Activated CD8-positive, alpha-beta T cell treated with anti-CD3 and anti-CD28 coated beads for 36 hours (primary cell): ENCODE results near the gene LLGL2. TPM values are rescaled to one million over a fixed set of nuclear protein-coding genes. Genes with fewer than 3 reads are reported as not detected.

Source experiments
- ATAC-seq: fragments of 200-7000 bp; cut with Tn5 transposase; one replicate; pipeline ENCODE4 v1.10.0; 2021; ENCODE audit warnings: mild to moderate bottlenecking, moderate library complexity
- CTCF ChIA-PET: fragments of 350-600 bp; sonication (Branson Sonifier 250); formaldehyde crosslinking; loops from one replicate; lab custom pipeline; 2021; ENCODE audit warnings: antibody characterized with exemption; lab: Charles Lee
- POLR2A ChIA-PET: fragments of 350-600 bp; sonication (Branson Sonifier 250); formaldehyde crosslinking; loops from one replicate; lab custom pipeline; 2021; ENCODE audit warnings: antibody characterized with exemption; lab: Charles Lee
- DNase-seq: peaks from one replicate; pipeline ENCODE4 v3.0.0-alpha.2; 2020
- H3K27ac Mint-ChIP-seq: one replicate; pipeline ENCODE4 v1.8.0; 2021; ENCODE audit warnings: mild to moderate bottlenecking, mixed read lengths
- H3K27me3 Mint-ChIP-seq: one replicate; pipeline ENCODE4 v1.8.0; 2021; ENCODE audit warnings: mixed read lengths
- H3K36me3 Mint-ChIP-seq: one replicate; pipeline ENCODE4 v1.8.0; 2021; ENCODE audit warnings: low read depth, mixed read lengths
- H3K4me1 Mint-ChIP-seq: one replicate; pipeline ENCODE4 v1.8.0; 2021; ENCODE audit warnings: low read depth, mixed read lengths
- H3K4me3 Mint-ChIP-seq: one replicate; pipeline ENCODE4 v1.8.0; 2021; ENCODE audit warnings: mild to moderate bottlenecking, moderate library complexity, mixed read lengths
- H3K9me3 Mint-ChIP-seq: one replicate; pipeline ENCODE4 v1.8.0; 2021; ENCODE audit warnings: mixed read lengths
- CTCF ChIP-seq: fragments of 200-600 bp; IDR thresholded peaks from one replicate; pipeline ENCODE4 v1.8.0; 2022; ENCODE audit warnings: antibody characterized with exemption, mild to moderate bottlenecking
- intact Hi-C: fragments of 100-400 bp; cut with micrococcal nuclease; formaldehyde crosslinking; loops from one replicate; pipeline ENCODE4 v1.10.0; 2022
- total RNA-seq, 2 experiments: library from RNA; stranded (reverse); gene quantifications; one replicate each; pipeline ENCODE4 v1.2.3, GENCODE V29; 2021

Gene LLGL2
- total RNA-seq, 2 experiments from 2014 or later: 7.2 to 7.4 TPM

- no peak for TF ChIP-seq CTCF
- DNase-seq (no peak), ATAC-seq (no peak)
- Mint-ChIP-seq H3K27ac (no peak overlapping the region), H3K9me3 (no peaks in the 10 kb centered on the region), H3K4me3 (peak overlapping the region; percentile 69), H3K27me3 (peaks cover 2% of the 10 kb centered on the region), H3K4me1 (peaks cover 10% of the 10 kb centered on the region), H3K36me3 (peaks cover 8% of the 10 kb centered on the region)
- intact Hi-C loops: loop anchor here (10.0 kb wide), 1 partner anchor 58 kb away; the partner anchor contains the start of gene MYO15B
- CTCF ChIA-PET: interaction anchor here (0.7 to 5.7 kb wide), 7 partner anchors 8 to 108 kb away, joined by 3 to 25 read pairs (median 3); partner anchors contain the start of genes SMIM5 and TSEN54
- POLR2A ChIA-PET: interaction anchor here (0.8 to 2.2 kb wide), 3 partner anchors 8 to 10 kb away, joined by 3 to 8 read pairs (median 5); partner anchors contain the start of gene TSEN54
Measured at GRCh38 chr17:75526555-75527270, 1.2 kb downstream of the LLGL2 start.

GRCh38 chr17:75530837-75531720 lies 5.6 kb downstream of the LLGL2 start:
- intact Hi-C loops: no loop called here
- Mint-ChIP-seq H3K27ac (no peak overlapping the region), H3K36me3 (no peaks in the 10 kb centered on the region), H3K9me3 (no peaks in the 10 kb centered on the region), H3K4me1 (peaks cover 29% of the 10 kb centered on the region), H3K27me3 (peaks cover 2% of the 10 kb centered on the region), H3K4me3 (no peak overlapping the region)
- TF ChIP-seq CTCF: no peak
- POLR2A ChIA-PET: interaction anchor here (1.5 kb wide), 1 partner anchor 15 kb away, joined by 4 read pairs; the partner anchor contains the start of gene TSEN54
- CTCF ChIA-PET: interaction anchor here (1.1 to 1.6 kb wide), 3 partner anchors 70 to 223 kb away, joined by 3 to 6 read pairs (median 4); no protein-coding TSS in a partner anchor
- DNase-seq (no peak), ATAC-seq (no peak)

- Mint-ChIP-seq H3K4me3 (no peak overlapping the region), H3K36me3 (no peaks in the 10 kb centered on the region), H3K27me3 (no peaks in the 10 kb centered on the region), H3K27ac (no peak overlapping the region), H3K4me1 (peaks cover 24% of the 10 kb centered on the region), H3K9me3 (no peaks in the 10 kb centered on the region)
- intact Hi-C loops: no loop called here
- ATAC-seq: no peak
- ChIA-PET CTCF (interaction anchor here (1.1 to 1.5 kb wide), 2 partner anchors 70 to 222 kb away, joined by 3 to 4 read pairs; no protein-coding TSS in a partner anchor), POLR2A (no interaction called here)
- no peak for TF ChIP-seq CTCF
- no peak for DNase-seq
Measured at GRCh38 chr17:75531721-75532072, 6.2 kb downstream of the LLGL2 start.

GRCh38 chr17:75535119-75535537 lies 9.6 kb downstream of the LLGL2 start:
- POLR2A ChIA-PET: interaction anchor here (0.6 to 1.9 kb wide), 8 partner anchors 9 to 486 kb away, joined by 3 to 7 read pairs (median 4); no protein-coding TSS in a partner anchor
- peak; percentile 87 for DNase-seq
- Mint-ChIP-seq H3K36me3 (no peaks in the 10 kb centered on the region), H3K4me3 (peak overlapping the region; percentile 53), H3K27me3 (no peaks in the 10 kb centered on the region), H3K4me1 (peaks cover 19% of the 10 kb centered on the region), H3K27ac (peak overlapping the region; percentile 79), H3K9me3 (no peaks in the 10 kb centered on the region)
- no peak for TF ChIP-seq CTCF
- intact Hi-C loops: no loop called here
- CTCF ChIA-PET: interaction anchor here (1.0 to 2.5 kb wide), 5 partner anchors 10 to 215 kb away, joined by 3 to 18 read pairs (median 8); partner anchors contain the start of genes LLGL2 and TSEN54
- ATAC-seq: peak; percentile 98
